ES-I3 (cell line): ENCODE results near the gene POGZ.
"Not testable (repeated sequence)": the region's sequence is repeated elsewhere in the genome, so short reads cannot be mapped to it uniquely, and the experiment has no call there.

ENCODE experiments used
- H3K36me3 ChIP-seq: 2 replicates; pipeline ENCODE4 v1.6.1; 2013; ENCODE audit warnings: mild to moderate bottlenecking, low read length, control low read depth, moderate library complexity; ENCODE audit not compliant: insufficient read depth
- H3K4me1 ChIP-seq: 2 replicates; pipeline ENCODE4 v1.6.1; 2013; ENCODE audit warnings: mild to moderate bottlenecking, control low read depth, low read length; ENCODE audit not compliant: insufficient read depth
- H3K9ac ChIP-seq: 2 replicates; pipeline ENCODE4 v1.6.1; 2013; ENCODE audit warnings: low read depth, mild to moderate bottlenecking, low read length, moderate library complexity
- H3K9me3 ChIP-seq: 2 replicates; pipeline ENCODE4 v1.6.1; 2013; ENCODE audit warnings: mild to moderate bottlenecking, low read length, moderate library complexity; ENCODE audit not compliant: control insufficient read depth, insufficient read depth

Gene POGZ

DNA sequence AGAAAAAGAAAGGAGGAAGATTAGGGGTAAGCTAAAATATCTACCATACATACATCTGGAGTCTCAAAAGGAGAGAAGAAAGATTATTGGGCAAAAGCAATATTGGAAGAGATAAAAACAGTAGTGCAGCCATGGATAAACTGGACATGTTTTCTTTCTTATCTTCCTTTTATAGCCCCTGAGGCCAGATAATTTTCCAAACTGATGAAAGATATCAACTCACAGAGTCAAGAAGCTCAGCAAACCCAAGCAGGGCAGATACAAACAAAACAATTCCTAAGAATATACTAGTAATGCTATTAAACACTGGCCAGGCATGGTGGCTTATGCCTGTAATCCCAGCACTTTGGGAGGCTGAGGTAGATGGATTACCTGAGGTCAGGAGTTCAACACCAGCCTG lies 65.7 kb downstream of the POGZ start:
- Histone ChIP-seq H3K9me3 (no peaks in the 10 kb centered on the region), H3K4me1 (no peaks in the 10 kb centered on the region), H3K36me3 (no peaks in the 10 kb centered on the region), H3K9ac (no peak overlapping the region)

GRCh38 chr1:151391079-151391563 lies 68.2 kb downstream of the POGZ start:
- no peaks in the 10 kb centered on the region for H3K36me3 ChIP-seq
- no peaks in the 10 kb centered on the region for H3K9me3 ChIP-seq
- no peak overlapping the region for H3K9ac ChIP-seq
- no peaks in the 10 kb centered on the region for H3K4me1 ChIP-seq

- not testable (repeated sequence) for H3K9ac ChIP-seq, H3K36me3 ChIP-seq, H3K4me1 ChIP-seq, H3K9me3 ChIP-seq
Measured at GRCh38 chr1:151390221-151391078, 68.8 kb downstream of the POGZ start.

DNA sequence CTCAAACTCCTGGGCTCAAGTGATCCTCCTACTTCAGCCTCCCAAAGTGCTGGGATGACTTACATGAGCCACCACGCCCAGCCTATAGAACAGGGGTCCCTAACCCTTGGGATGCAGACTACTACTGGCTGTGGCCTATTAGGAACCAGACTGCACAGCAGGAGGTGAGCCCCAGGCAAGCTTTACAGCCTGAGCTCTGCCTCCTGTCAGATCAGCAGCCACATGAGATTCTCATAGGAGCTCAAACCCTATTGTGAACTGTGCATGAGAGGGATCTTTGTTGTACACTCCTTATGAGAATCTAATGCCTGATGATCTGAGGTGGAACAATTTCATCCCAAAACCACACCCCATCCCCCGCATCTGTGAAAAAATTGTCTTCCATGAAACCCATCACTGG lies 73.3 kb downstream of the POGZ start:
- no peaks in the 10 kb centered on the region for H3K4me1 ChIP-seq
- no peak overlapping the region for H3K9ac ChIP-seq
- H3K36me3 ChIP-seq = no peaks in the 10 kb centered on the region
- no peaks in the 10 kb centered on the region for H3K9me3 ChIP-seq

- Histone ChIP-seq H3K9ac (no peak overlapping the region), H3K36me3 (no peaks in the 10 kb centered on the region), H3K4me1 (no peaks in the 10 kb centered on the region), H3K9me3 (no peaks in the 10 kb centered on the region)
Measured at GRCh38 chr1:151384584-151384983, 74.7 kb downstream of the POGZ start.

DNA sequence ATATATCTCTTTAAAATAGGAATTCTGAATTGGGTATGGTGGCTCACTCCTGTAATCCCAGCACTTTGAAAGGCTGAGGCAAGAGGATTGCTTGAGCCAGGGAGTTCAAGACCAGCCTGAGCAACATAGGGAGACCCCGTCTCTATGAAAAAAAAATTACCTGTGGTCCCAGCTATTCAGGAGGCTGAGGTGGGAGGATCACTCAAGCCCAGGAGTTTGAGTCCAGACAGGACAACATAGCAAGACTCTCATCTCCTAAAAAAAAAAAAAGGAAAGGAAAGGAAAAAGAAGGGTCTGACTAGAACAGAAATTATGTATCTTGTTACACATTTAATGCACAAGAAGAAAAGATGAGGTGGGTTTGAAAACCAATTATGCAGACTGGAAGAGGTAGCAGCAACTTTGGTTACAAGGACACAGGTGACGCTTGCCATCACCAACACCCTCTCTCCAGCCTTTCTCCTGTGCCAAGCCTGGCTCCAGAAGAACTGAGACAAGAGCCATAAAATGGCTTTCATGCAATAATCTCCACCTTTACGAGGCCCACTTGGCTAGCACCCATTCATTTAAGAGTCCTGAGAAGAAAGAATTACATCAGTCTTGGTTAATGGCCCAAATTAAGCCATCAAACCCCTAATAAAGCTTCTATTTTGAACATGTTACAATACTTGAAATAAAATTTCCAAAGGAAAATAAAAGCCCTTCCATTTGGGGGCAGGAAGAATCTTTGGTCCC lies 82.0 kb downstream of the POGZ start:
- Histone ChIP-seq H3K4me1 (peaks cover under 1% of the 10 kb centered on the region; the same call in 1 of the 2 replicates), H3K36me3 (no peaks in the 10 kb centered on the region), H3K9ac (no peak overlapping the region), H3K9me3 (no peaks in the 10 kb centered on the region)

GRCh38 chr1:151373196-151373595 lies 86.1 kb downstream of the POGZ start:
- no peaks in the 10 kb centered on the region for H3K9me3 ChIP-seq

GRCh38 chr1:151372058-151372934 lies 87.0 kb downstream of the POGZ start, which contains the start of gene SELENBP1:
TSS of gene SELENBP1 (minus strand) at chr1:151372705. CDS start at chr1:151372641, 64 bp downstream.
- Histone ChIP-seq H3K36me3 (no peaks in the 10 kb centered on the region), H3K9ac (peak within 1 kb of the TSS; percentile 75), H3K9me3 (no peaks in the 10 kb centered on the region), H3K4me1 (peaks cover 7% of the 10 kb centered on the region; the same call in 1 of the 2 replicates)

More at GRCh38 chr1:151373196-151373595, 86.1 kb downstream of the POGZ start:
- peaks cover 7% of the 10 kb centered on the region; the same call in 1 of the 2 replicates for H3K4me1 ChIP-seq
- H3K36me3 ChIP-seq = no peaks in the 10 kb centered on the region
- no peak overlapping the region for H3K9ac ChIP-seq

DNA sequence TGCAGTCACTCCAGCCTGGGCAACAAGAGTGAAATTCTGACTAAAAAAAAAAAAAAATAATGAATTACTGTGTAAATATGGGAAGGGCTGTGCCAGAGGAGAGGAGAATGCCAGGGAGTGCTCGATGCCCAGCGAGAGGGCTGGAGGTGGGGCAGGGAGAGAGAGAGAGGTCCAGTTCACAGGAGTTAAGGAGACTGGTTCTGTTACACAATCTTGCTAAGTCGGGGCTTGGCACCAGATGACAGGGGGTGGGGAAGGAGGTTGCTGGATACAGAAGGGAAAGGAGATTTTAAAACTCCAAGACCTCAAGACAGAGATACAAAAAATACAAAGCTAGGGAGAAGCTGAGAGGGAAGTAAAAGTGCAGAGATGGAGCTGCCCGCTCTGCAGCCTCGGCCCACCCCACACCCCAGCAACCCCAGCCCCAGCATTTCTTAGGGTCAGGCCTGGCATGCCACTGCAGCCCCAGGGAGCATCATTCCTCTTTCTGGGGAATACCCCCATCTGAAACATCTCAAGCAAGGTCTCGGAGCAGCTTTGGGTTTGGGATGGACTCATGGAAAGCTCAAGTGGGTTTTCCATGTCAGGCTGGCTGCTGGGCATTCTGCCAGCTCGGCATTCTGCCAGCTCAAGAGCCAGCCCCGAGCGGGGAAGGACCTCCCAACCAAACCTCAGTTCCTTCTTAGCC lies 87.8 kb downstream of the POGZ start:
- H3K9ac ChIP-seq = peak overlapping the region; percentile 75; the same call in 1 of the 2 replicates
- no peaks in the 10 kb centered on the region for H3K36me3 ChIP-seq
- H3K9me3 ChIP-seq = no peaks in the 10 kb centered on the region
- peaks cover 7% of the 10 kb centered on the region; the same call in 1 of the 2 replicates for H3K4me1 ChIP-seq

- H3K9me3 ChIP-seq = no peaks in the 10 kb centered on the region
- peaks cover 7% of the 10 kb centered on the region; the same call in 1 of the 2 replicates for H3K4me1 ChIP-seq
- H3K36me3 ChIP-seq = no peaks in the 10 kb centered on the region
- no peak overlapping the region for H3K9ac ChIP-seq
Measured at GRCh38 chr1:151370211-151370911, 88.9 kb downstream of the POGZ start.

DNA sequence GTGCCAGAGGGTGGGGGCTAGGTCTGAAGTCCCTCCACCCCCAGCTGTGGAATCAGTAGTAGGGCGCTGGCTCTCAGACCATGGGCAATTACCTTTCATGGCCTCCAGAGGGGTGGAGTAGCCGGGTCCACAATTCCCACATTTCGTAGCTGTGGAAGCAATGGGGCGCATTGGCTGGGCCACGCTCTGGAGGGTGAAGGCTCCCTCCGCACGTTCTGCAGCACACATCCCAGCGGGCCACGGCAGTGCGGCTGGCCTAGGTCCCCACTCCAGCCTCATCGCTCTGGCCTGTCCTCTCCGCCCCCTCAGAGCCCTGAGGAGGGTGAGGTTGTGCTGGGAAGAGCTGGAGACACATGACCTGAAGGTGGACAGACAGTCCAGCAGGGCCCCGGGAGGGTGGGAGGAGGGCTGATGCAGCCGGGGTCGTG lies 89.7 kb downstream of the POGZ start:
- Histone ChIP-seq H3K9me3 (no peaks in the 10 kb centered on the region), H3K36me3 (no peaks in the 10 kb centered on the region), H3K9ac (no peak overlapping the region), H3K4me1 (peaks cover 7% of the 10 kb centered on the region; the same call in 1 of the 2 replicates)

GRCh38 chr1:151369302-151369610 lies 90.0 kb downstream of the POGZ start:
- no peaks in the 10 kb centered on the region for H3K36me3 ChIP-seq
- H3K9ac ChIP-seq = no peak overlapping the region

More at GRCh38 chr1:151369302-151369610, 90.0 kb downstream of the POGZ start:
- Histone ChIP-seq H3K4me1 (peaks cover 7% of the 10 kb centered on the region; the same call in 1 of the 2 replicates), H3K9me3 (no peaks in the 10 kb centered on the region)
